Bronchial epithelial cell (primary cell): ENCODE data around the gene KIF25. TPM values are rescaled to one million over a fixed set of nuclear protein-coding genes. Genes with fewer than 3 reads are reported as not detected.

Source experiments
- DNase-seq: peaks from one replicate; pipeline ENCODE4 v3.0.0-alpha.2; 2010; ENCODE audit warnings: low read depth
- FAIRE-seq: peaks from 2 replicates; lab custom pipeline; 2011; peaks lifted over from hg19 to GRCh38; lab: Jason Lieb, UNC
- H3K27me3 ChIP-seq: 2 replicates; pipeline ENCODE4 v1.5.1; 2011; ENCODE audit warnings: low read length; ENCODE audit not compliant: control insufficient read depth, insufficient read depth
- H3K36me3 ChIP-seq: 2 replicates; pipeline ENCODE4 v1.5.1; 2011; ENCODE audit warnings: low read length; ENCODE audit not compliant: control insufficient read depth, insufficient read depth
- H3K4me3 ChIP-seq: 2 replicates; pipeline ENCODE4 v1.5.1; 2011; ENCODE audit warnings: mild to moderate bottlenecking, low read depth, low read length, control low read depth
- CTCF ChIP-seq: IDR thresholded peaks from 2 replicates; pipeline ENCODE4 v1.5.1; 2011; ENCODE audit warnings: mild to moderate bottlenecking, moderate library complexity, low read length, control low read depth, inconsistent platforms; ENCODE audit not compliant: insufficient read depth, severe bottlenecking
- total RNA-seq: library from RNA; depleted of rRNA; stranded (reverse); fragments of >200 nt; gene quantifications from 2 replicates; pipeline ENCODE4 v1.2.1, GENCODE V29; 2014

The KIF25 gene
- total RNA-seq, 1 donor from 2014 or later: not detected

- no peak for FAIRE-seq
- TF ChIP-seq CTCF: no peak
- Histone ChIP-seq H3K4me3 (no peak overlapping the region), H3K36me3 (no peaks in the 10 kb centered on the region), H3K27me3 (no peaks in the 10 kb centered on the region)
- DNase-seq: no peak
These were observed 3.6 kb upstream of the KIF25 start for GRCh38 chr6:167993831-167994230.

GRCh38 chr6:167995302-167995701 lies 2.2 kb upstream of the KIF25 start:
- no peak for FAIRE-seq
- DNase-seq: no peak
- Histone ChIP-seq H3K27me3 (peaks cover 3% of the 10 kb centered on the region), H3K4me3 (no peak overlapping the region), H3K36me3 (no peaks in the 10 kb centered on the region)
- no peak for TF ChIP-seq CTCF

- H3K27me3 ChIP-seq: peaks cover 3% of the 10 kb centered on the region
- no peaks in the 10 kb centered on the region for H3K36me3 ChIP-seq
- H3K4me3 ChIP-seq: no peak overlapping the region
- FAIRE-seq (no peak), DNase-seq (no peak)
- no peak for TF ChIP-seq CTCF
These were observed 1.7 kb upstream of the KIF25 start for GRCh38 chr6:167995731-167996151.

GRCh38 chr6:167996424-167997199 lies 859 bp upstream of the KIF25 start:
- FAIRE-seq (no peak), DNase-seq (no peak)
- H3K27me3 ChIP-seq: peaks cover 3% of the 10 kb centered on the region
- no peak for TF ChIP-seq CTCF
- no peak overlapping the region for H3K4me3 ChIP-seq
- H3K36me3 ChIP-seq: no peaks in the 10 kb centered on the region

- peaks cover 6% of the 10 kb centered on the region for H3K27me3 ChIP-seq
- H3K36me3 ChIP-seq: no peaks in the 10 kb centered on the region
- TF ChIP-seq CTCF: no peak
- FAIRE-seq: no peak
- no peak overlapping the region for H3K4me3 ChIP-seq
- DNase-seq: no peak
These were observed 744 bp downstream of the KIF25 start for GRCh38 chr6:167998215-167998614.
